ENCODE measurements around the gene OLFM3.

DNA sequence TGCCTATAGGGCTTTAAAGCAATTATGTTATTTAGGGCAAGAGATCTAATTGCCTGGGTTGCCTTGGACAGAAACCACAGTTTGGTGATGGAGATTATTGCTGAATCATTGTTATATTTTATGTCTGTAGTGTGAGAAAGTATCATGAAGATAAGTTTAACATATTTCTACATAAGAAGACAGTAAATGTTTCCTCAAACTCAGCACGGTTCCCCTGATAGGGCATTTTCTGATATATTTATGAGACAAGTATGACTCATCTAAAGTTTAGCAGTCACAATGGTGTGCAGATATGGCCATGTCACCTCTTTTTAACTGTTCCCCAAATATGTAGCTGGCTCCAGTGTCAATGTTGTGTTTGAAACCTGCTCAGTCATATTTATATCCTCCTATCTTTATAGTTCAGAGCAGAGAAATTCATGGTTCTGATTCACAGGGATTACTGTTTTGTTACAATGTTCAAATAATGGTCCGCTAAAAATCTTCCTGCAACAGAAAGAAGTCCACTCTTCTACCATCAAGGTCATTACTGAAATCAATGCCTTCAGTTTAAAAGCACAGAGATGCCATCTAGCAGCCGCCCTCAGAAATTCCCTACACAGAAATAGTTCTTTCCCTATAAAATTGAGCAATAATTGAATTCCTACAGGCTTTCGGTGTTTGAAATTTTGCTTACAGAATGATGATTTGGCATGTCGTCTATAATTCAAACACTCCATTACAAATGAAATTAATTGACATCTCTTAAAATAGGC, 3.7 kb downstream of the OLFM3 start:
- TF ChIP-seq, protein P1, sequence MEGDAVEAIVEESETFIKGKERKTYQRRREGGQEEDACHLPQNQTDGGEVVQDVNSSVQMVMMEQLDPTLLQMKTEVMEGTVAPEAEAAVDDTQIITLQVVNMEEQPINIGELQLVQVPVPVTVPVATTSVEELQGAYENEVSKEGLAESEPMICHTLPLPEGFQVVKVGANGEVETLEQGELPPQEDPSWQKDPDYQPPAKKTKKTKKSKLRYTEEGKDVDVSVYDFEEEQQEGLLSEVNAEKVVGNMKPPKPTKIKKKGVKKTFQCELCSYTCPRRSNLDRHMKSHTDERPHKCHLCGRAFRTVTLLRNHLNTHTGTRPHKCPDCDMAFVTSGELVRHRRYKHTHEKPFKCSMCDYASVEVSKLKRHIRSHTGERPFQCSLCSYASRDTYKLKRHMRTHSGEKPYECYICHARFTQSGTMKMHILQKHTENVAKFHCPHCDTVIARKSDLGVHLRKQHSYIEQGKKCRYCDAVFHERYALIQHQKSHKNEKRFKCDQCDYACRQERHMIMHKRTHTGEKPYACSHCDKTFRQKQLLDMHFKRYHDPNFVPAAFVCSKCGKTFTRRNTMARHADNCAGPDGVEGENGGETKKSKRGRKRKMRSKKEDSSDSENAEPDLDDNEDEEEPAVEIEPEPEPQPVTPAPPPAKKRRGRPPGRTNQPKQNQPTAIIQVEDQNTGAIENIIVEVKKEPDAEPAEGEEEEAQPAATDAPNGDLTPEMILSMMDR (IDR thresholded peaks at IDR 0.05 in 4 of 5, conservative IDR thresholded peaks at IDR 0.05 in 1 of 5), result no peak
- no peak for TF ChIP-seq POLR2A (IDR thresholded peaks at IDR 0.05)

All from gastrocnemius medialis (tissue), 4 donors.